IMR-90 (cell line): ENCODE measurements around the gene SMYD1.

ENCODE experiments used
- CTCF ChIP-seq: conservative IDR thresholded peaks from 2 replicates; pipeline ENCODE4 v1.5.1; 2012; ENCODE audit warnings: mild to moderate bottlenecking, low read depth, low read length, improper control_type of control experiment
- POLR2A ChIP-seq: IDR thresholded peaks from 2 replicates; pipeline ENCODE4 v1.6.1; 2012; ENCODE audit warnings: mild to moderate bottlenecking, low read depth, low read length

- TF ChIP-seq POLR2A = no peak
- TF ChIP-seq CTCF = no peak
Measured at GRCh38 chr2:88032070-88032702, 35.4 kb upstream of the SMYD1 start.
